K562 (cell line): ENCODE data around the gene HDAC7. TPM values are rescaled to one million over a fixed set of nuclear protein-coding genes. Genes with fewer than 3 reads are reported as not detected.

Experiments
- ATAC-seq: fragments of 200-7000 bp; cut with Tn5 transposase; 3 replicates; pipeline ENCODE4 v1.9.1; 2020; ENCODE audit warnings: moderate library complexity
- BruUV-seq: library from RNA; stranded (reverse); fragments of 400-500 nt; replicated peaks from 2 replicates; lab custom pipeline; 2021; lab: Mats Ljungman, UMichigan
- CTCF ChIA-PET: fragments of 300-600 bp; formaldehyde crosslinking; extraction: SDS; loops from one replicate; lab custom pipeline; 2021; ENCODE audit warnings: low intra/inter-chr PET ratio; lab: Yijun Ruan, JAX
- POLR2A ChIA-PET: fragments of 300-600, 350-650 bp; sonication (Branson Sonifier 250); formaldehyde crosslinking; extraction: SDS; loops from one replicate; lab custom pipeline; 2021; ENCODE audit warnings: antibody characterized with exemption, inconsistent platforms; lab: Yijun Ruan, JAX
- DNase-seq, 4 experiments: peaks; one replicate each; pipeline versions ENCODE4 v3.0.0 to v3.0.0-alpha.2; 2011 to 2018; ENCODE audit warnings: low spot score in 3 of 4, mixed read lengths in 3 of 4; ENCODE audit errors: extremely low read depth in 1 of 4
- FAIRE-seq: peaks from 2 replicates; lab custom pipeline; 2011; peaks lifted over from hg19 to GRCh38; lab: Jason Lieb, UNC
- H2AFZ ChIP-seq: 2 replicates; pipeline ENCODE4 v1.6.0; 2011; ENCODE audit warnings: low read depth, low read length, control low read depth, inconsistent platforms
- H3K27ac ChIP-seq: fragments of 200-600 bp; 3 replicates; pipeline ENCODE4 v1.8.0; 2011; ENCODE audit warnings: low read depth, mild to moderate bottlenecking, control low read depth, inconsistent platforms, low read length, moderate library complexity, mixed read lengths; ENCODE audit errors: extremely low read depth
- H3K27me3 ChIP-seq, 2 experiments: fragments of 300-600 bp in 1 of 2; 2 replicates in 1 of 2; 3 replicates in 1 of 2; pipeline versions ENCODE4 v1.6.0 to v1.8.0; 2011; ENCODE audit warnings: inconsistent platforms in 2 of 2, low read length in 2 of 2, mild to moderate bottlenecking in 1 of 2, mixed read lengths in 1 of 2, moderate library complexity in 1 of 2; ENCODE audit not compliant: control insufficient read depth in 2 of 2, insufficient read depth in 2 of 2
- H3K36me3 ChIP-seq: fragments of 300-600 bp; 3 replicates; pipeline ENCODE4 v1.8.0; 2011; ENCODE audit warnings: mild to moderate bottlenecking, low read length, inconsistent platforms; ENCODE audit not compliant: control insufficient read depth, insufficient read depth
- H3K4me1 ChIP-seq, 2 experiments: fragments of 200-600 bp in 1 of 2; replicated peaks in 1 of 2; 2 replicates in 1 of 2; 3 replicates in 1 of 2; pipeline versions ENCODE4 v1.5.1 to v1.8.0; 2011; ENCODE audit warnings: inconsistent platforms in 2 of 2, low read length in 2 of 2, mild to moderate bottlenecking in 1 of 2, mixed read lengths in 1 of 2, moderate library complexity in 1 of 2; ENCODE audit not compliant: control insufficient read depth in 2 of 2, insufficient read depth in 2 of 2
- H3K4me2 ChIP-seq: 2 replicates; pipeline ENCODE4 v1.6.1; 2011; ENCODE audit warnings: low read length, control low read depth, inconsistent platforms, mixed read lengths; ENCODE audit not compliant: insufficient read depth
- H3K4me3 ChIP-seq: fragments of 200-600 bp; sonication (generic), shearing (Covaris generic); 2 replicates; pipeline ENCODE4 v1.5.1; 2016; ENCODE audit warnings: control low read depth, inconsistent platforms
- H3K79me2 ChIP-seq: fragments of 200-600 bp; 3 replicates; pipeline ENCODE4 v1.8.0; 2011; ENCODE audit warnings: low read length, inconsistent platforms; ENCODE audit not compliant: control insufficient read depth, insufficient read depth
- H3K9ac ChIP-seq, 2 experiments: 2 replicates each; pipeline versions ENCODE4 v1.6.0 to v1.6.1; 2011; ENCODE audit warnings: low read depth in 2 of 2, low read length in 2 of 2, control low read depth in 1 of 2, inconsistent platforms in 1 of 2, mild to moderate bottlenecking in 1 of 2, mixed read lengths in 1 of 2; ENCODE audit not compliant: insufficient read depth in 1 of 2
- H3K9me1 ChIP-seq: one replicate; pipeline ENCODE4 v1.6.0; 2011; ENCODE audit warnings: inconsistent platforms, mild to moderate bottlenecking, low read length, moderate library complexity; ENCODE audit not compliant: control insufficient read depth, insufficient read depth
- H3K9me3 ChIP-seq: replicated peaks from 2 replicates; pipeline ENCODE4 v1.5.1; 2011; ENCODE audit warnings: low read depth, low read length, inconsistent platforms; ENCODE audit not compliant: control insufficient read depth, insufficient read depth
- H4K20me1 ChIP-seq: replicated peaks from 2 replicates; pipeline ENCODE4 v1.6.1; 2011; ENCODE audit warnings: low read length, inconsistent platforms, mixed read lengths; ENCODE audit not compliant: control insufficient read depth, insufficient read depth
- BCOR ChIP-seq: fragments of 450-650 bp; IDR thresholded peaks from 2 replicates; pipeline ENCODE4 v1.6.1; 2016
- HDAC1 ChIP-seq, 2 experiments: fragments of 450-650 bp; IDR thresholded peaks; 2 replicates each; pipeline ENCODE4 v1.6.1; 2016 to 2017; ENCODE audit warnings: inconsistent platforms in 1 of 2, mild to moderate bottlenecking in 1 of 2, moderate library complexity in 1 of 2
- JUND ChIP-seq, 2 experiments: IDR thresholded peaks; 2 replicates in 1 of 2; 3 replicates in 1 of 2; pipeline ENCODE4 v1.6.1; 2011; ENCODE audit warnings: borderline replicate concordance in 2 of 2, low read depth in 2 of 2, low read length in 2 of 2, improper control_type of control experiment in 1 of 2, missing biosample characterization in 1 of 2, missing genetic modification characterization in 1 of 2, missing genetic modification reagents in 1 of 2
- KDM5B ChIP-seq: fragments of 200-600 bp; sonication (generic); IDR thresholded peaks from 2 replicates; pipeline ENCODE4 v1.6.1; 2012; ENCODE audit warnings: low read depth, mild to moderate bottlenecking, moderate library complexity, low read length, control low read depth, inconsistent platforms; ENCODE audit not compliant: insufficient replicate concordance
- NCOA2 ChIP-seq, 2 experiments: fragments of 450-650 bp; IDR thresholded peaks; 2 replicates each; pipeline ENCODE4 v1.6.1; 2018; ENCODE audit warnings: mild to moderate bottlenecking in 2 of 2, moderate library complexity in 1 of 2; ENCODE audit not compliant: partially characterized antibody in 2 of 2
- NR4A1 ChIP-seq, 2 experiments: fragments of 250-450 bp in 1 of 2; fragments of 450-650 bp in 1 of 2; sonication (Bioruptor Pico) in 1 of 2; IDR thresholded peaks; 2 replicates each; pipeline versions ENCODE4 v1.4.0 to v1.6.1; 2016 to 2020; ENCODE audit warnings: mild to moderate bottlenecking in 2 of 2, missing compliant biosample characterization in 1 of 2, missing genetic modification characterization in 1 of 2, moderate library complexity in 1 of 2
- PML ChIP-seq: IDR thresholded peaks from 2 replicates; pipeline ENCODE4 v1.6.1; 2012; ENCODE audit warnings: low read length, inconsistent platforms
- POLR2G ChIP-seq: fragments of 200-400 bp; formaldehyde crosslinking; IDR thresholded peaks from 2 replicates; pipeline ENCODE4 v1.6.1; 2017; ENCODE audit warnings: low read depth, mild to moderate bottlenecking, antibody characterized with exemption, low read length, moderate library complexity
- RB1 ChIP-seq: fragments of 450-650 bp; IDR thresholded peaks from 2 replicates; pipeline ENCODE4 v1.6.1; 2017; ENCODE audit warnings: low read depth, mild to moderate bottlenecking
- SIRT6 ChIP-seq: IDR thresholded peaks from one replicate; pipeline ENCODE4 v1.6.1; 2012; ENCODE audit warnings: low read depth, mild to moderate bottlenecking, control low read depth, inconsistent platforms, low read length, moderate library complexity
- TAF1 ChIP-seq: IDR thresholded peaks from 2 replicates; pipeline ENCODE4 v1.6.1; 2011; ENCODE audit warnings: mild to moderate bottlenecking, low read length, moderate library complexity; ENCODE audit not compliant: insufficient read depth, control insufficient read depth, severe bottlenecking; ENCODE audit errors: extremely low read depth
- TGIF2 ChIP-seq: sonication (generic); formaldehyde crosslinking; IDR thresholded peaks from 2 replicates; pipeline ENCODE4 v1.8.1; 2022; ENCODE audit warnings: mild to moderate bottlenecking, missing genetic modification reagents, moderate library complexity
- ZKSCAN8 ChIP-seq: fragments of 200-800 bp; sonication (Bioruptor generic); IDR thresholded peaks from 2 replicates; pipeline ENCODE4 v1.6.1; 2016; ENCODE audit warnings: missing genetic modification characterization, missing compliant biosample characterization
- WGBS: fragments of 100-300 bp; shearing (Covaris generic); methylation state at CpG from one replicate; pipeline ENCODE4 v1.1.6; 2016; ENCODE audit warnings: low coverage, mixed read lengths; ENCODE audit not compliant: insufficient coverage; ENCODE audit errors: missing lambda C conversion rate; 5-methylcytosine and 5-hydroxymethylcytosine counted together
- in situ Hi-C: fragments of 300-500 bp; cut with MboI; formaldehyde crosslinking; loops from 4 replicates; pipeline ENCODE4 v1.15.0; 2018; ENCODE audit warnings: inconsistent platforms, mixed read lengths
- intact Hi-C: fragments of 100-400 bp; cut with micrococcal nuclease; formaldehyde crosslinking; loops from 2 replicates; pipeline ENCODE4 v1.14.2; 2022
- polyA plus RNA-seq, 8 experiments: library from polyadenylated mRNA; depleted of rRNA in 4 of 8; stranded (reverse) in 5 of 8; unstranded in 3 of 8; fragments of >200 nt; fragmentation: Nextera tagmentation in 2 of 8; fragmentation: Illumina TruSeq in 1 of 8; extraction: Ambion mirVana in 2 of 8; extraction: Trizol in 1 of 8; gene quantifications; 2 replicates each; pipeline versions ENCODE4 v1.2.1 to v1.2.3, GENCODE V29; 2011 to 2014; ENCODE audit warnings: inconsistent platforms in 1 of 8, missing spikeins in 1 of 8
- total RNA-seq, 7 experiments: library from RNA; depleted of rRNA in 6 of 7; stranded (reverse); fragments of >200 nt in 6 of 7; fragmentation: Illumina TruSeq in 2 of 7; extraction: Trizol in 2 of 7; gene quantifications; 2 replicates each; pipeline versions ENCODE4 v1.2.1 to v1.2.3, GENCODE V29; 2011 to 2021; ENCODE audit warnings: low replicate concordance in 1 of 7
- TF ChIP-seq, protein P1 (sequence below): fragments of 450-650 bp; IDR thresholded peaks from 2 replicates; pipeline ENCODE4 v1.7.1; 2018; ENCODE audit warnings: mild to moderate bottlenecking, low read depth; ENCODE audit not compliant: partially characterized antibody
- TF ChIP-seq, protein P2 (sequence below): sonication (generic); formaldehyde crosslinking; IDR thresholded peaks from 2 replicates; pipeline ENCODE4 v1.8.0; 2022; ENCODE audit warnings: mild to moderate bottlenecking, missing genetic modification reagents

Gene HDAC7
- total and polyA plus RNA-seq, 9 of the 15 experiments (the other 6 are each of a cell fraction or from before 2014, with no cell fraction given): 2.5 to 129 (median 31.1) TPM

DNA sequence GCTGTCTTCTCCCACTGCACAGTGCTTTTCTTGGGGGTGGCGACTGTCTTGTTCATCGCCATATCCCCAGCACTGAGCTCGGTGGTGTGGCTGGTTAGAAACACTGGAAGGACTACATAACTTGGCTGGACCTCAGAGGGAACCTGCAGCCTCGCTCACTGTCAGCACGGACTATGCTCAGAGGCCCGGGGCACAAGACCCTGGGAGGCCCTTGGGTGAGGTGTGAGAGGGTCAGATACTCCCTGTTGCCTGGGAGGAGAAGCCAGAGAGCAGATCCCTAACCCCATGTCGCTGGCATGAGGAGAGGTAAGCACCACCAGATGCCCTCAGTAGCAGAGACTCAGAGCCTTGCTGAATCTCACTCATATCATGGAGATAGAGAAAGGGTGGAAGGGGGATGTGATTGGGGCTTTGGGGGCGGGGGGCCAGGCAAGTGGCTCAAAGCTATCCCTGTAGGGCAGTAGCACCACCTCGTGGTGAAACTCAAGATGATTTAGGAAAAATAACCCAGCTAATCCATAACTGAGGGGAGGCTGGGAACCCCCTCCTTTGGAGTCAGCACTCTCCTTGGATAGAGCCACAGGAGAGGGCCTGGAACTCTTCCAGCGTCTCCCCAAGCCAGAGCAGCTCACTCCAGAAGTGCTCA, 18.7 kb upstream of the HDAC7 start:
- Histone ChIP-seq H3K9me3 (no peaks in the 10 kb centered on the region), H4K20me1 (no peaks in the 10 kb centered on the region), H3K9me1 (peaks cover 4% of the 10 kb centered on the region), H3K27ac (no peak overlapping the region), H3K4me3 (no peak overlapping the region), H2AFZ (peak overlapping the region; percentile 16; the same call in 1 of the 2 replicates), H3K9ac (peak overlapping the region in 1 of 2 experiments; percentile 3; a peak in 1 of 4 replicates), H3K4me2 (no peak overlapping the region), H3K4me1 (peaks cover 25 to 46% of the 10 kb centered on the region in 2 experiments), H3K36me3 (no peaks in the 10 kb centered on the region), H3K27me3 (peaks cover 0 to 2% of the 10 kb centered on the region in 2 experiments; a peak in 1 of 5 replicates), H3K79me2 (no peaks in the 10 kb centered on the region)
- DNase-seq: peak; percentile 74 to 78 (median 75)
- CTCF ChIA-PET: interaction anchor here (0.6 to 4.0 kb wide), 12 partner anchors 18 to 805 kb away, joined by 3 to 59 read pairs (median 4); partner anchors contain the start of gene HDAC7
- BruUV-seq: no TSS peak
- 37% methylated on average over 10 of the region's 10 CpGs for WGBS
- POLR2A ChIA-PET: interaction anchor here (0.5 to 2.2 kb wide), 15 partner anchors 10 to 286 kb away, joined by 3 to 7 read pairs (median 3); no protein-coding TSS in a partner anchor
- intact Hi-C loops (loop anchor here (1.0 to 5.0 kb wide), 5 partner anchors 41 to 326 kb away; no protein-coding TSS in a partner anchor), in situ Hi-C loops (loop anchor here (5.0 kb wide), 2 partner anchors 51 to 126 kb away; no protein-coding TSS in a partner anchor)
- FAIRE-seq: peak; percentile 42
- ATAC-seq: peak; percentile 50
- TF ChIP-seq HDAC1 (IDR thresholded peaks at IDR 0.05): no peak
- TF ChIP-seq NCOA2 (IDR thresholded peaks at IDR 0.05; ENCODE audit: partially characterized antibody in 2 of 2): no peak
- no peak for TF ChIP-seq ZKSCAN8
- TF ChIP-seq RB1: no peak
- TF ChIP-seq, protein P1, sequence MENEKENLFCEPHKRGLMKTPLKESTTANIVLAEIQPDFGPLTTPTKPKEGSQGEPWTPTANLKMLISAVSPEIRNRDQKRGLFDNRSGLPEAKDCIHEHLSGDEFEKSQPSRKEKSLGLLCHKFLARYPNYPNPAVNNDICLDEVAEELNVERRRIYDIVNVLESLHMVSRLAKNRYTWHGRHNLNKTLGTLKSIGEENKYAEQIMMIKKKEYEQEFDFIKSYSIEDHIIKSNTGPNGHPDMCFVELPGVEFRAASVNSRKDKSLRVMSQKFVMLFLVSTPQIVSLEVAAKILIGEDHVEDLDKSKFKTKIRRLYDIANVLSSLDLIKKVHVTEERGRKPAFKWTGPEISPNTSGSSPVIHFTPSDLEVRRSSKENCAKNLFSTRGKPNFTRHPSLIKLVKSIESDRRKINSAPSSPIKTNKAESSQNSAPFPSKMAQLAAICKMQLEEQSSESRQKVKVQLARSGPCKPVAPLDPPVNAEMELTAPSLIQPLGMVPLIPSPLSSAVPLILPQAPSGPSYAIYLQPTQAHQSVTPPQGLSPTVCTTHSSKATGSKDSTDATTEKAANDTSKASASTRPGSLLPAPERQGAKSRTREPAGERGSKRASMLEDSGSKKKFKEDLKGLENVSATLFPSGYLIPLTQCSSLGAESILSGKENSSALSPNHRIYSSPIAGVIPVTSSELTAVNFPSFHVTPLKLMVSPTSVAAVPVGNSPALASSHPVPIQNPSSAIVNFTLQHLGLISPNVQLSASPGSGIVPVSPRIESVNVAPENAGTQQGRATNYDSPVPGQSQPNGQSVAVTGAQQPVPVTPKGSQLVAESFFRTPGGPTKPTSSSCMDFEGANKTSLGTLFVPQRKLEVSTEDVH: no peak
- TF ChIP-seq POLR2G: no peak
- no peak for TF ChIP-seq JUND (IDR thresholded peaks at IDR 0.05; ENCODE audit: borderline replicate concordance, low read depth, low read length)
- no peak for TF ChIP-seq JUND (tag; IDR thresholded peaks at IDR 0.05; ENCODE audit: borderline replicate concordance, low read depth, low read length)
- no peak for TF ChIP-seq BCOR
- no peak for TF ChIP-seq SIRT6
- TF ChIP-seq KDM5B: no peak
- no peak for TF ChIP-seq PML
- no peak for TF ChIP-seq NR4A1 (CRISPR knock-in tag; IDR thresholded peaks at IDR 0.05)
- TF ChIP-seq NR4A1 (tag; IDR thresholded peaks at IDR 0.05): no peak
- TF ChIP-seq TGIF2 (CRISPR knock-in tag): no peak
- TF ChIP-seq, protein P2, sequence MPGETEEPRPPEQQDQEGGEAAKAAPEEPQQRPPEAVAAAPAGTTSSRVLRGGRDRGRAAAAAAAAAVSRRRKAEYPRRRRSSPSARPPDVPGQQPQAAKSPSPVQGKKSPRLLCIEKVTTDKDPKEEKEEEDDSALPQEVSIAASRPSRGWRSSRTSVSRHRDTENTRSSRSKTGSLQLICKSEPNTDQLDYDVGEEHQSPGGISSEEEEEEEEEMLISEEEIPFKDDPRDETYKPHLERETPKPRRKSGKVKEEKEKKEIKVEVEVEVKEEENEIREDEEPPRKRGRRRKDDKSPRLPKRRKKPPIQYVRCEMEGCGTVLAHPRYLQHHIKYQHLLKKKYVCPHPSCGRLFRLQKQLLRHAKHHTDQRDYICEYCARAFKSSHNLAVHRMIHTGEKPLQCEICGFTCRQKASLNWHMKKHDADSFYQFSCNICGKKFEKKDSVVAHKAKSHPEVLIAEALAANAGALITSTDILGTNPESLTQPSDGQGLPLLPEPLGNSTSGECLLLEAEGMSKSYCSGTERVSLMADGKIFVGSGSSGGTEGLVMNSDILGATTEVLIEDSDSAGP (CRISPR knock-in tag): no peak
- TF ChIP-seq TAF1: no peak
